AG04450 (cell line): ENCODE measurements around the gene ACOT9. TPM values are rescaled to one million over a fixed set of nuclear protein-coding genes. Genes with fewer than 3 reads are reported as not detected.
A peak's percentile ranks its signal among the peaks of the same experiment; 100 is the strongest.

Source experiments
- CTCF ChIA-PET: fragments of 300-600, 350-600 bp; formaldehyde crosslinking; extraction: SDS; loops from one replicate; lab custom pipeline; 2022; ENCODE audit warnings: antibody characterized with exemption, inconsistent platforms; lab: Charles Lee
- POLR2A ChIA-PET: fragments of 350-600 bp; formaldehyde crosslinking; extraction: SDS; loops from one replicate; lab custom pipeline; 2021; ENCODE audit warnings: antibody characterized with exemption, inconsistent platforms; lab: Yijun Ruan, JAX
- DNase-seq: peaks from one replicate; pipeline ENCODE4 v3.0.0-alpha.2; 2011; ENCODE audit warnings: low read depth, low spot score
- H3K27ac ChIP-seq: one replicate; pipeline ENCODE4 v1.5.1; 2012; ENCODE audit warnings: low read depth, low read length, control low read depth
- H3K27me3 ChIP-seq: one replicate; pipeline ENCODE4 v1.6.0; 2012; ENCODE audit warnings: low read length; ENCODE audit not compliant: control insufficient read depth, insufficient read depth
- H3K4me3 ChIP-seq: 2 replicates; pipeline ENCODE4 v1.5.1; 2011; ENCODE audit warnings: mild to moderate bottlenecking, low read depth, low read length, control low read depth
- H3K9me3 ChIP-seq: 2 replicates; pipeline ENCODE4 v1.5.1; 2012; ENCODE audit warnings: low read length; ENCODE audit not compliant: control insufficient read depth, insufficient read depth
- polyA plus RNA-seq: library from polyadenylated mRNA; depleted of rRNA; stranded (reverse); fragments of >200 nt; gene quantifications from 2 replicates; pipeline ENCODE4 v1.2.3, GENCODE V29; 2011
- TF ChIP-seq, protein P1 (sequence below): IDR thresholded peaks from 2 replicates; pipeline ENCODE4 v1.5.1; 2011; ENCODE audit warnings: low read depth, low read length, control low read depth, inconsistent platforms

ACOT9 gene
- polyA plus RNA-seq, 1 experiment: 62.5 TPM

DNA sequence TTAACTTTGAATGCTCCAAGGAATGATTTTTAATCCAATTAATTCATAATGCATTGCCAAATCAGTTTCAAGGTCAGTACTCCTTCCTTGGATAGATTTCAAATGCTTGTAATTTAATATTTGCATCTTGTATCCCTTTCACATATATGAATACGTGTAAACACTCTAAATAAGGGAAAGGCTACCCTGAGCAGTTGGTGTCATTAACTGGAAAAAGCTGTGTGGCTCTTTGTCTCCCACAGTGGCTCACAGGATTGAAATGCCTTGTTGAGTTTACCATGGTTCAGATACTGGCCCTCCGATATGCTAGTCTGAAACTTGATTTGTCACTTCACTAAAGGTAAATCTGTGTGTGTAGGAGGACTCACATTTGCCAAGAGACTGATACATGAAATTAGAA is 16.7 kb upstream of the ACOT9 start:
- no peak overlapping the region for H3K27ac ChIP-seq
- ChIA-PET POLR2A (no interaction called here), CTCF (interaction anchor here (1.0 to 1.1 kb wide), 2 partner anchors 22 to 142 kb away, joined by 4 to 6 read pairs; no protein-coding TSS in a partner anchor)
- no peak overlapping the region for H3K4me3 ChIP-seq
- no peaks in the 10 kb centered on the region for H3K9me3 ChIP-seq
- H3K27me3 ChIP-seq: no peaks in the 10 kb centered on the region
- TF ChIP-seq, protein P1, sequence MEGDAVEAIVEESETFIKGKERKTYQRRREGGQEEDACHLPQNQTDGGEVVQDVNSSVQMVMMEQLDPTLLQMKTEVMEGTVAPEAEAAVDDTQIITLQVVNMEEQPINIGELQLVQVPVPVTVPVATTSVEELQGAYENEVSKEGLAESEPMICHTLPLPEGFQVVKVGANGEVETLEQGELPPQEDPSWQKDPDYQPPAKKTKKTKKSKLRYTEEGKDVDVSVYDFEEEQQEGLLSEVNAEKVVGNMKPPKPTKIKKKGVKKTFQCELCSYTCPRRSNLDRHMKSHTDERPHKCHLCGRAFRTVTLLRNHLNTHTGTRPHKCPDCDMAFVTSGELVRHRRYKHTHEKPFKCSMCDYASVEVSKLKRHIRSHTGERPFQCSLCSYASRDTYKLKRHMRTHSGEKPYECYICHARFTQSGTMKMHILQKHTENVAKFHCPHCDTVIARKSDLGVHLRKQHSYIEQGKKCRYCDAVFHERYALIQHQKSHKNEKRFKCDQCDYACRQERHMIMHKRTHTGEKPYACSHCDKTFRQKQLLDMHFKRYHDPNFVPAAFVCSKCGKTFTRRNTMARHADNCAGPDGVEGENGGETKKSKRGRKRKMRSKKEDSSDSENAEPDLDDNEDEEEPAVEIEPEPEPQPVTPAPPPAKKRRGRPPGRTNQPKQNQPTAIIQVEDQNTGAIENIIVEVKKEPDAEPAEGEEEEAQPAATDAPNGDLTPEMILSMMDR: no peak
- no peak for DNase-seq

DNA sequence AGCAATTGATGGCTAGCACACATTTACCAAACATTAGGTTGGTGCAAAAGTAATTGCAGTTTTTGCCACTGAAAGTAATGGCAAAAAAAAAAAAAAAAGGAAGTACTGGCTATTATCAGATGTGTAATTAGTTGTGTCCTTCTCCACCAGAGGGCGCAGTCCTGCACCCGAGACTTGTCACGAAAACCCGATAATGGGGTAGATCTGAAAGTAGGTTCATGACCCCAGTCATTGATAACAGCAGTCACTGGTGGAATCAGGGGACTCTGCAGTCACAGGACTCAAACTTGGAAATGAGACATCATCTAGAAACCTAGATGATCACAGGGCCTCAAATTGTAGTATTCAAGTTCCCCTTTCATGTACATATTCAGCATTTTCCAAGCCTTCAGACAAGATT is 13.1 kb upstream of the ACOT9 start:
- DNase-seq: no peak
- ChIA-PET POLR2A (no interaction called here), CTCF (interaction anchor here (1.8 to 2.2 kb wide), 2 partner anchors 146 kb away, joined by 13 to 36 read pairs; no protein-coding TSS in a partner anchor)
- Histone ChIP-seq H3K4me3 (no peak overlapping the region), H3K27ac (no peak overlapping the region), H3K27me3 (no peaks in the 10 kb centered on the region), H3K9me3 (no peaks in the 10 kb centered on the region)
- TF ChIP-seq, protein P1: peak; percentile 56

GRCh38 chrX:23754664-23755063 is 11.6 kb upstream of the ACOT9 start:
- ChIA-PET POLR2A (no interaction called here), CTCF (interaction anchor here (1.8 kb wide), 1 partner anchor 147 kb away, joined by 13 read pairs; no protein-coding TSS in a partner anchor)
- Histone ChIP-seq H3K9me3 (no peaks in the 10 kb centered on the region), H3K27me3 (no peaks in the 10 kb centered on the region), H3K4me3 (no peak overlapping the region), H3K27ac (no peak overlapping the region)
- TF ChIP-seq, protein P1: no peak
- DNase-seq: no peak

DNA sequence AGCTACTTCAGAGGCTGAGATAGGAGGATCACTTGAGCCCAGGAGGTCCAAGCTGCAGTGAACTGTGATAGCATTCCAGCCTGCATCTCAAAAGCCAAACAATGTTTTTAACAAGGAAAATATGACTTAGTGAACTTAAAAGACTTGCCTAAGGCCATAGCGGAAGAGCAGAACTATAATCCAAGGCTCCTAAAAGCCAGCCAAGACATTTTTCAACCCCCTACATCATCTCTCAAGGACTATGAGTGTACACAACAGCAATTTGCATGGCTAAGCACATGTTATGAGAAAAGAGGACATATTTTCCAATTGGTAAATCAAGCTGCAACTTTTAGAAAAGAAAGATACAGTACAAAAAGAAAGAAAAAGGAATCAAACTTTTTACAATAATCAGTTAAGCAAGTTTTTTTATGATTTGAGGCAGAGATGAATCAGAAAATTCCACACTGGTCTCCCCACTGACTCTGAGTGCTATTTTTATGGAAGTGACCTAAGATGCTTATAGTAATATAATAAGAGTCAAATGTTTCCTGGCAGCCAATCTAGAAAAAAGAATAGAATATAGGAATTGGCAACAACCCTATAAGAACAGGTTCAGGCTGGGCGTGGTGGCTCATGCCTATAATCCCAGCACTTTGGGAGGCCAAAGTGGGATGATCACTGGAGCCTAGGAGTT is 9.8 kb upstream of the ACOT9 start:
- H3K27me3 ChIP-seq: no peaks in the 10 kb centered on the region
- CTCF ChIA-PET: interaction anchor here (3.4 kb wide), 1 partner anchor 149 kb away, joined by 23 read pairs; no protein-coding TSS in a partner anchor

DNA sequence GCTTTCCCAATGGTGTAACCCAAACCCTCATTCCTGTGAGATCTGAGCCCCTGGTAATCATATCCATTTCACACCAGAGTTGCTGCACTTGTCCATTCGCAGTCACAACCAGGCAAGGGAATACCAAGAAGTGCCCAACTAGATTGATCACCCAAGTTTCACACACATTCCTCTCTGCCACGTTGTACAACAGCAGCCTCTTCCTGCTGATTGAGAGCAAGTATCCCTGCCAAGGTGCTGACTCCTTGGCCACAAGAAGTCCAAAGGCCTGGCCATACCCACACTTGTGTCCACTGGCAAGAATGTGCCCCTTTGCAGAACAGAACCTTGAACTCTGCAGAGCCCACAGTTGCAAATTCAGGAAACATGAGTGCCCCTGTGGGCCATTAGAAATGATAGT is 6.5 kb upstream of the ACOT9 start:
- no peak for DNase-seq
- CTCF ChIA-PET: no interaction called here
- H3K9me3 ChIP-seq: no peaks in the 10 kb centered on the region
- no peak overlapping the region for H3K27ac ChIP-seq
- no peak overlapping the region for H3K4me3 ChIP-seq
- POLR2A ChIA-PET: no interaction called here
- no peaks in the 10 kb centered on the region for H3K27me3 ChIP-seq
- TF ChIP-seq, protein P1: no peak

More for the DNA sequence above, 9.8 kb upstream of the ACOT9 start:
- H3K4me3 ChIP-seq: no peak overlapping the region
- H3K27ac ChIP-seq: peak overlapping the region; percentile 39
- no peak for DNase-seq
- POLR2A ChIA-PET: interaction anchor here (1.4 kb wide), 1 partner anchor 30 kb away, joined by 3 read pairs; the partner anchor contains the start of gene SAT1
- H3K9me3 ChIP-seq: no peaks in the 10 kb centered on the region
- TF ChIP-seq, protein P1: no peak
